Common myeloid progenitor, CD34-positive (primary cell): ENCODE measurements around the gene CUL2.

ENCODE experiments used
- CTCF ChIA-PET: fragments of 350-600 bp; sonication (Branson Sonifier 250); formaldehyde crosslinking; loops from one replicate; lab custom pipeline; 2021; ENCODE audit warnings: antibody characterized with exemption; lab: Charles Lee
- POLR2A ChIA-PET: fragments of 350-600 bp; sonication (Branson Sonifier 250); formaldehyde crosslinking; loops from one replicate; lab custom pipeline; 2021; ENCODE audit warnings: antibody characterized with exemption; lab: Charles Lee
- DNase-seq, 3 donors: peaks; one replicate each; pipeline versions ENCODE4 v3.0.0 to v3.0.0-alpha.2; 2013
- H3K27ac ChIP-seq, 2 experiments: 1 replicate in 1 of 2; 2 replicates in 1 of 2; pipeline ENCODE4 v1.7.0; 2013; ENCODE audit warnings: inconsistent platforms in 2 of 2, low read length in 2 of 2, mild to moderate bottlenecking in 2 of 2, low read depth in 1 of 2, moderate library complexity in 1 of 2; ENCODE audit not compliant: severe bottlenecking in 2 of 2, insufficient read depth in 1 of 2, poor library complexity in 1 of 2
- H3K27me3 ChIP-seq, 5 experiments: replicated peaks in 2 of 5; 1 replicate in 3 of 5; 2 replicates in 2 of 5; pipeline versions ENCODE4 v1.6.1 to v1.7.0; 2013; ENCODE audit warnings: low read length in 4 of 5, mild to moderate bottlenecking in 2 of 5, moderate library complexity in 2 of 5, inconsistent platforms in 1 of 5; ENCODE audit not compliant: insufficient read depth in 5 of 5, control insufficient read depth in 4 of 5
- H3K36me3 ChIP-seq, 4 experiments: 1 replicate in 2 of 4; 2 replicates in 2 of 4; pipeline versions ENCODE4 v1.6.1 to v1.7.0; 2013; ENCODE audit warnings: low read length in 3 of 4, control low read depth in 1 of 4, mild to moderate bottlenecking in 1 of 4; ENCODE audit not compliant: control insufficient read depth in 4 of 4, insufficient read depth in 4 of 4
- H3K4me1 ChIP-seq, 4 experiments: 1 replicate in 3 of 4; 2 replicates in 1 of 4; pipeline versions ENCODE4 v1.6.1 to v1.7.1; 2013; ENCODE audit warnings: low read length in 3 of 4, mild to moderate bottlenecking in 3 of 4, control low read depth in 1 of 4, inconsistent platforms in 1 of 4, moderate library complexity in 1 of 4; ENCODE audit not compliant: control insufficient read depth in 4 of 4, insufficient read depth in 4 of 4; ENCODE audit errors: control extremely low read depth in 1 of 4
- H3K4me3 ChIP-seq, 7 experiments: 1 replicate in 4 of 7; 2 replicates in 3 of 7; pipeline versions ENCODE4 v1.5.1 to v1.7.0; 2013; ENCODE audit warnings: mild to moderate bottlenecking in 7 of 7, low read length in 6 of 7, moderate library complexity in 6 of 7, inconsistent platforms in 2 of 7, low read depth in 2 of 7, control low read depth in 1 of 7; ENCODE audit not compliant: insufficient read depth in 4 of 7, control insufficient read depth in 1 of 7; ENCODE audit errors: extremely low read depth in 1 of 7
- H3K9me3 ChIP-seq, 5 experiments: 1 replicate in 4 of 5; 2 replicates in 1 of 5; pipeline versions ENCODE4 v1.6.1 to v1.7.1; 2013; ENCODE audit warnings: low read length in 4 of 5, mild to moderate bottlenecking in 2 of 5, inconsistent platforms in 1 of 5, low read depth in 1 of 5, moderate library complexity in 1 of 5; ENCODE audit not compliant: control insufficient read depth in 4 of 5, insufficient read depth in 2 of 5; ENCODE audit errors: control extremely low read depth in 1 of 5
- WGBS: methylation state at CpG from one replicate; pipeline ENCODE4 v1.1.5; 2013; ENCODE audit not compliant: insufficient coverage; 5-methylcytosine and 5-hydroxymethylcytosine counted together

Gene CUL2

GRCh38 chr10:35063837-35064454 is 26.2 kb downstream of the CUL2 start:
- ChIA-PET CTCF (no interaction called here), POLR2A (no interaction called here)
- DNase-seq: no peak
- 88% methylated on average over 1 of the region's 3 CpGs for WGBS
- Histone ChIP-seq H3K9me3 (no peaks in the 10 kb centered on the region), H3K27me3 (no peaks in the 10 kb centered on the region), H3K27ac (no peak overlapping the region), H3K36me3 (peaks cover 12 to 61% (median 30%) of the 10 kb centered on the region in 4 experiments), H3K4me1 (peaks cover 0 to 4% (median under 1%) of the 10 kb centered on the region in 4 experiments), H3K4me3 (no peak overlapping the region)

- H3K27ac ChIP-seq: no peak overlapping the region
- peaks cover 12 to 54% (median 37%) of the 10 kb centered on the region in 4 experiments for H3K36me3 ChIP-seq
- H3K4me1 ChIP-seq: peaks cover 0 to 16% (median 12%) of the 10 kb centered on the region in 4 experiments
- ChIA-PET CTCF (interaction anchor here (1.0 kb wide), 1 partner anchor 9 kb away, joined by 3 read pairs; no protein-coding TSS in a partner anchor), POLR2A (no interaction called here)
- H3K27me3 ChIP-seq: no peaks in the 10 kb centered on the region
- no peaks in the 10 kb centered on the region for H3K9me3 ChIP-seq
- no peak overlapping the region for H3K4me3 ChIP-seq
- no peak for DNase-seq
Measured at GRCh38 chr10:35059481-35059880, 30.7 kb downstream of the CUL2 start.

DNA sequence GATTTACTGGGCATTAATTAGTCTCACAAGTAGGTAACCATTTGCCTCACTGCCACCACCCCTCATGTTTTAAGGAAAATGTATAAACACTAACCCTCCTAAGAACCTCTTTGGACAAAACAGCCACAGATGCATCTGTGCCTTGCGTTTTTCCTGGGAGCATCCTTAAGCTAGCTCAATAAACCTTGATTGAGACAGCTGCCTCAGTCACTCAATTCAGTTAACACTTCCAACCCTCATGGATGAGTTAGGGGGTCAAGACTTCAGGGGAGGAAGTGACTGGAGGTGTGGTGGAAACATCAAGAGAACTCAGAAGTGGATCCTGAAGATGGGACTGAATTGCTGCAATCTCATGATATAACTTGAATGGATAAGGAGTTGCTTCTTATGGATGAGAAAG is 31.5 kb downstream of the CUL2 start:
- H3K27ac ChIP-seq: no peak overlapping the region
- H3K4me1 ChIP-seq: peaks cover 0 to 16% (median 12%) of the 10 kb centered on the region in 4 experiments
- H3K9me3 ChIP-seq: no peaks in the 10 kb centered on the region
- no peaks in the 10 kb centered on the region for H3K27me3 ChIP-seq
- peaks cover 12 to 57% (median 41%) of the 10 kb centered on the region in 4 experiments for H3K36me3 ChIP-seq
- no CpG with 5 or more reads among the region's 1 CpG for WGBS
- CTCF ChIA-PET: no interaction called here
- POLR2A ChIA-PET: no interaction called here
- peak overlapping the region in 2 of 7 experiments; percentile 29 to 52 for H3K4me3 ChIP-seq
- DNase-seq: no peak

GRCh38 chr10:35058134-35058533 is 32.0 kb downstream of the CUL2 start:
- ChIA-PET CTCF (no interaction called here), POLR2A (no interaction called here)
- peaks cover 0 to 16% (median 12%) of the 10 kb centered on the region in 4 experiments for H3K4me1 ChIP-seq
- peaks cover 12 to 58% (median 44%) of the 10 kb centered on the region in 4 experiments for H3K36me3 ChIP-seq
- DNase-seq: peak; percentile 42 to 79 (median 73)
- 0% methylated on average over 3 of the region's 6 CpGs for WGBS
- no peaks in the 10 kb centered on the region for H3K27me3 ChIP-seq
- no peaks in the 10 kb centered on the region for H3K9me3 ChIP-seq
- no peak overlapping the region for H3K27ac ChIP-seq
- peak overlapping the region in 2 of 7 experiments; percentile 29 to 52 for H3K4me3 ChIP-seq

GRCh38 chr10:35056686-35057085 is 33.5 kb downstream of the CUL2 start:
- Histone ChIP-seq H3K27me3 (no peaks in the 10 kb centered on the region), H3K9me3 (no peaks in the 10 kb centered on the region), H3K36me3 (peaks cover 14 to 51% (median 40%) of the 10 kb centered on the region in 4 experiments), H3K4me1 (peaks cover 0 to 16% (median 12%) of the 10 kb centered on the region in 4 experiments), H3K27ac (no peak overlapping the region), H3K4me3 (no peak overlapping the region)
- CTCF ChIA-PET: interaction anchor here (1.2 to 1.4 kb wide), 2 partner anchors 25 to 27 kb away, joined by 3 read pairs; no protein-coding TSS in a partner anchor
- DNase-seq: no peak
- POLR2A ChIA-PET: no interaction called here
- 81% methylated on average over 5 of the region's 5 CpGs for WGBS

DNA sequence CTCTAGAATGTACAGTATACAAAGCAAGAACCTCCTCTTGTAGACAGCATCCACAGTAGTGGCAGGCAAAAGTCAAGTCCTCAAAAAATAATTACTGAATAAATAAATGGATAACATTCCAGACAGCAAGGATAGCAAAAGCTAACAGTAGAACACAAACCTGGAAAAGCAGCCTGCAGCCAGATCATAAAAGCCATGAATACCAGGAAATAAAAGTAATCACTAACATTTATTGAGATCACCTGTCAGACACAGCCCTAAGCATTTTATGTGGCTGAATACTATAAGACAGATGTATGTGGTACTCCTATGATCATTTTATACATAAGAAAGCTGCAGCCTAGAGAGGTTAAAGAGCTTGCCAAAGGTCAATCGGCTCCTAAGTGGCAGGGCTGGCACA is 34.0 kb downstream of the CUL2 start:
- Histone ChIP-seq H3K27me3 (no peaks in the 10 kb centered on the region), H3K4me1 (peaks cover 0 to 16% (median 12%) of the 10 kb centered on the region in 4 experiments), H3K27ac (no peak overlapping the region), H3K36me3 (peaks cover 14 to 46% (median 41%) of the 10 kb centered on the region in 4 experiments), H3K9me3 (no peaks in the 10 kb centered on the region), H3K4me3 (no peak overlapping the region)
- no CpG with 5 or more reads among the region's 1 CpG for WGBS
- ChIA-PET CTCF (interaction anchor here (1.2 kb wide), 1 partner anchor 24 kb away, joined by 3 read pairs; no protein-coding TSS in a partner anchor), POLR2A (no interaction called here)
- no peak for DNase-seq

GRCh38 chr10:35050568-35050967 is 39.6 kb downstream of the CUL2 start:
- Histone ChIP-seq H3K27me3 (no peaks in the 10 kb centered on the region), H3K4me3 (no peak overlapping the region), H3K9me3 (no peaks in the 10 kb centered on the region), H3K27ac (no peak overlapping the region), H3K4me1 (peaks cover 0 to 6% (median 0%) of the 10 kb centered on the region in 4 experiments), H3K36me3 (peaks cover 19 to 39% (median 24%) of the 10 kb centered on the region in 4 experiments)
- ChIA-PET CTCF (no interaction called here), POLR2A (no interaction called here)
- DNase-seq: no peak
